GM23248 (cell line): ENCODE measurements around the gene VPS37D. TPM values are rescaled to one million over a fixed set of nuclear protein-coding genes. Genes with fewer than 3 reads are reported as not detected.

Source experiments
- DNase-seq: peaks from one replicate; pipeline ENCODE4 v3.0.0-alpha.2; 2015
- H2AFZ ChIP-seq: fragments of 200-600 bp; sonication (generic); 2 replicates; pipeline ENCODE4 v1.6.1; 2016; ENCODE audit warnings: antibody characterized with exemption
- H3F3A ChIP-seq: fragments of 200-600 bp; sonication (generic); 2 replicates; pipeline ENCODE4 v1.6.1; 2016; ENCODE audit warnings: mild to moderate bottlenecking, antibody characterized with exemption, mixed run types; ENCODE audit not compliant: insufficient read depth
- H3K27ac ChIP-seq: fragments of 200-600 bp; sonication (generic); 2 replicates; pipeline ENCODE4 v1.5.1; 2016; ENCODE audit warnings: mild to moderate bottlenecking
- H3K27me3 ChIP-seq: fragments of 200-600 bp; sonication (generic); replicated peaks from 2 replicates; pipeline ENCODE4 v1.6.1; 2016; ENCODE audit warnings: mild to moderate bottlenecking; ENCODE audit not compliant: insufficient read depth
- H3K36me3 ChIP-seq: fragments of 200-600 bp; sonication (generic); 2 replicates; pipeline ENCODE4 v1.6.1; 2016; ENCODE audit warnings: low read depth, mild to moderate bottlenecking
- H3K4me1 ChIP-seq: fragments of 200-600 bp; sonication (generic); 2 replicates; pipeline ENCODE4 v1.6.1; 2016; ENCODE audit warnings: mild to moderate bottlenecking; ENCODE audit not compliant: insufficient read depth
- H3K4me2 ChIP-seq: fragments of 200-600 bp; sonication (generic); one replicate; pipeline ENCODE4 v1.6.1; 2016; ENCODE audit warnings: mild to moderate bottlenecking; ENCODE audit not compliant: unreplicated experiment
- H3K4me3 ChIP-seq: fragments of 200-600 bp; sonication (generic); 2 replicates; pipeline ENCODE4 v1.5.1; 2016; ENCODE audit warnings: mild to moderate bottlenecking
- H3K79me2 ChIP-seq: fragments of 200-600 bp; sonication (generic); 2 replicates; pipeline ENCODE4 v1.6.1; 2016; ENCODE audit warnings: mild to moderate bottlenecking; ENCODE audit not compliant: insufficient read depth
- H3K9ac ChIP-seq: fragments of 200-600 bp; sonication (generic); 2 replicates; pipeline ENCODE4 v1.6.1; 2016; ENCODE audit warnings: mild to moderate bottlenecking
- H3K9me2 ChIP-seq: fragments of 200-600 bp; sonication (generic); 2 replicates; pipeline ENCODE4 v1.6.1; 2016; ENCODE audit warnings: mixed run types, mild to moderate bottlenecking, moderate library complexity; ENCODE audit not compliant: insufficient read depth
- H3K9me3 ChIP-seq: fragments of 200-600 bp; sonication (generic); one replicate; pipeline ENCODE4 v1.6.1; 2017; ENCODE audit warnings: low read depth
- H4K20me1 ChIP-seq: fragments of 200-600 bp; sonication (generic); 2 replicates; pipeline ENCODE4 v1.6.0; 2016; ENCODE audit not compliant: insufficient read depth
- EZH2 ChIP-seq: fragments of 200-600 bp; sonication (generic); IDR thresholded peaks from 2 replicates; pipeline ENCODE4 v1.6.1; 2018; ENCODE audit warnings: antibody characterized with exemption, mild to moderate bottlenecking; ENCODE audit not compliant: insufficient read depth, poor library complexity, severe bottlenecking
- EZH2phosphoT487 ChIP-seq: fragments of 200-600 bp; sonication (generic); IDR thresholded peaks from 2 replicates; pipeline ENCODE4 v1.6.1; 2018; ENCODE audit warnings: antibody characterized with exemption, moderate library complexity, mild to moderate bottlenecking, low read depth; ENCODE audit not compliant: insufficient read depth
- WGBS, 2 experiments: methylation state at CpG; one replicate each; pipeline ENCODE4 v1.1.6; 2015 to 2017; ENCODE audit warnings: low lambda C conversion rate in 2 of 2, low coverage in 1 of 2; ENCODE audit errors: missing lambda C conversion rate in 2 of 2; 5-methylcytosine and 5-hydroxymethylcytosine counted together
- in situ Hi-C: fragments of 300-500 bp; cut with MboI; formaldehyde crosslinking; loops from 2 replicates; pipeline ENCODE4 v1.15.0; 2020
- polyA plus RNA-seq: library from polyadenylated mRNA; unstranded; fragments of >200 nt; fragmentation: Nextera tagmentation; extraction: Ambion mirVana; gene quantifications from 2 replicates; pipeline ENCODE4 v1.2.1, GENCODE V29; 2016
- total RNA-seq: library from RNA; depleted of rRNA; stranded (reverse); fragments of >200 nt; shearing (Covaris generic); gene quantifications from 2 replicates; pipeline ENCODE4 v1.2.3, GENCODE V29; 2014

Gene VPS37D
- total and polyA plus RNA-seq, 2 experiments from 2014 or later = 1.3 to 5.9 TPM

GRCh38 chr7:73681031-73681430 lies 13.4 kb downstream of the VPS37D start:
- Histone ChIP-seq H3F3A (no peaks in the 10 kb centered on the region), H3K36me3 (no peaks in the 10 kb centered on the region; the same call in 1 of the 2 replicates), H3K4me3 (peak overlapping the region; percentile 100), H3K79me2 (peaks cover 70% of the 10 kb centered on the region), H3K9me3 (no peaks in the 10 kb centered on the region), H3K4me1 (peaks cover 12% of the 10 kb centered on the region), H3K4me2 (peak overlapping the region; percentile 95), H3K9ac (peak overlapping the region; percentile 92), H3K9me2 (no peaks in the 10 kb centered on the region), H3K27ac (peak overlapping the region; percentile 9; the same call in 1 of the 2 replicates), H2AFZ (no peak overlapping the region), H4K20me1 (no peaks in the 10 kb centered on the region; the same call in 1 of the 2 replicates), H3K27me3 (no peaks in the 10 kb centered on the region)
- TF ChIP-seq EZH2phosphoT487 (no peak), EZH2 (no peak)
- in situ Hi-C loops = no loop called here
- DNase-seq = peak; percentile 86
- 65 to 67% methylated on average over 8 of the region's 8 CpGs for WGBS, 2 experiments

GRCh38 chr7:73682745-73683055 lies 15.1 kb downstream of the VPS37D start:
- 1% methylated on average over 33 of the region's 33 CpGs for WGBS, 2 experiments
- DNase-seq = no peak
- Histone ChIP-seq H2AFZ (peak overlapping the region; percentile 78), H3K27me3 (no peaks in the 10 kb centered on the region), H3K4me2 (peak overlapping the region; percentile 95), H3K9me3 (no peaks in the 10 kb centered on the region), H3F3A (no peaks in the 10 kb centered on the region), H3K36me3 (no peaks in the 10 kb centered on the region; the same call in 1 of the 2 replicates), H3K9ac (peak overlapping the region; percentile 92), H4K20me1 (no peaks in the 10 kb centered on the region; the same call in 1 of the 2 replicates), H3K27ac (peak overlapping the region; percentile 86), H3K79me2 (peaks cover 86% of the 10 kb centered on the region), H3K4me1 (peaks cover 12% of the 10 kb centered on the region), H3K4me3 (peak overlapping the region; percentile 100), H3K9me2 (no peaks in the 10 kb centered on the region)
- TF ChIP-seq EZH2phosphoT487 (no peak), EZH2 (no peak)
- in situ Hi-C loops = no loop called here

GRCh38 chr7:73683056-73683787 lies 15.6 kb downstream of the VPS37D start, which contains the start of the genes BUD23 and DNAJC30:
Gene BUD23, plus strand, starts transcription at chr7:73683597. Its CDS starts 29 bp downstream, at chr7:73683626.
Gene DNAJC30, minus strand, starts transcription at chr7:73683453. Its CDS starts 30 bp downstream, at chr7:73683423.
- Histone ChIP-seq H3K4me2 (peak within 1 kb of the TSS; percentile 99), H2AFZ (peak within 1 kb of the TSS; percentile 99), H3F3A (no peaks in the 10 kb centered on the region), H3K9me2 (no peaks in the 10 kb centered on the region), H3K79me2 (peaks cover 87% of the 10 kb centered on the region), H4K20me1 (no peaks in the 10 kb centered on the region; the same call in 1 of the 2 replicates), H3K36me3 (peaks cover 3% of the 10 kb centered on the region; the same call in 1 of the 2 replicates), H3K9ac (peak within 1 kb of the TSS; percentile 92), H3K27ac (peak within 1 kb of the TSS; percentile 86), H3K9me3 (no peaks in the 10 kb centered on the region), H3K4me1 (peaks cover 12% of the 10 kb centered on the region), H3K27me3 (no peaks in the 10 kb centered on the region), H3K4me3 (peak within 1 kb of the TSS; percentile 100)
- WGBS, 2 experiments = 1 to 2% methylated on average over 53 to 55 of the region's 68 CpGs
- DNase-seq = peak; percentile 98
- TF ChIP-seq EZH2phosphoT487 (no peak), EZH2 (no peak)
- in situ Hi-C loops = no loop called here

GRCh38 chr7:73683788-73684693 lies 16.4 kb downstream of the VPS37D start:
- H3K36me3 ChIP-seq = peaks cover 8% of the 10 kb centered on the region; the same call in 1 of the 2 replicates
- 12% methylated on average over 51 to 58 of the region's 58 CpGs for WGBS, 2 experiments
- H3F3A ChIP-seq = no peaks in the 10 kb centered on the region
- H3K4me2 ChIP-seq = peak overlapping the region; percentile 99
- H3K27ac ChIP-seq = peak overlapping the region; percentile 71
- peaks cover 83% of the 10 kb centered on the region for H3K79me2 ChIP-seq
- no peaks in the 10 kb centered on the region for H3K27me3 ChIP-seq
- H2AFZ ChIP-seq = peak overlapping the region; percentile 99
- TF ChIP-seq EZH2 (no peak), EZH2phosphoT487 (no peak)
- H3K9me3 ChIP-seq = no peaks in the 10 kb centered on the region
- H3K9me2 ChIP-seq = no peaks in the 10 kb centered on the region
- no peaks in the 10 kb centered on the region; the same call in 1 of the 2 replicates for H4K20me1 ChIP-seq
- in situ Hi-C loops = no loop called here
- peak overlapping the region; percentile 100 for H3K4me3 ChIP-seq
- peak; percentile 51 for DNase-seq
- peak overlapping the region; percentile 92 for H3K9ac ChIP-seq
- peaks cover 12% of the 10 kb centered on the region for H3K4me1 ChIP-seq
